GM19099 (cell line): ENCODE data around the gene TEAD3.

Source experiments
- POLR2A ChIP-seq: IDR thresholded peaks from 3 replicates; pipeline ENCODE4 v1.6.1; 2011; ENCODE audit warnings: low read depth; ENCODE audit not compliant: insufficient read length; ENCODE audit errors: extremely low read depth

Gene TEAD3

DNA sequence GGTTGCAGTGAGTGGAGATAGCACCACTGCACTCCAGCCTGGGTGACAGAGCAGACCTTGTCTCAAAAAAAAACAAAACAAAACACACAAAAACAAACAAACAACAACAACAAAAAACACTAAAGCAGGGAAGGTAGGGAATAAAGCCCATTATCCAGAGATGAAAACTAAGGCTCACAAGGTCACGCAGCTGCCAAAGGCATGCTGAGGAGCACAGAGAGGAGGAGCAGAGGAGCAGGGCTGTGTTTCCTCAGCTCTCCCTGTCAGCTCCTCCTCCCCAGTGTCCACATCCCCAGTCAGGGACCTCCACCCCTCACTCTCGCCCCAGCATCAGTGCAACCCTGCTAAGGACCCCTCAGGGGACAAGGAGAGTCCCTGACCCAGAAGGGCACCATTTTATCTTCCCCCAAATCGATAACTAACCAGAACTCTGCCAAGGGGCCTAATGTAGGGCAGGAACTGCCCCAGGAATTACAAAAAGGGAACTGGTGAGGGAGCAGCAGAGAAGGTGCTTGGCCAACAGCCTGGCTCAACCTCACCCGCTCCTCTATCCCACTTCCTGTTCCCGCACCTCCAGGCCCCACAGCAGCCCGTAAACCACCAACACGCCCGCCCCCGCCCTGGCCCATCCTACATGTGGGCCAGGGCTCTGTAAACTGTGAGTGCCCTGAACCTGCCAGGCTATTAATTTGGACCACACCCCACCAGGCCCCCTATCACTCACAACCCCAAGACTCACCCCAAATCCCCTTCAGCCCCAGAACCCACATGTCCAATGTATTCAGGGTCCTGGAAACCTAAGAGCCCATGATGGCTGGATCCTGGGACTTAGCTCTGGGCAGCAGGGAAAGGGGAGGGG, 9.0 kb downstream of the TEAD3 start:
- no peak for TF ChIP-seq POLR2A

GRCh38 chr6:35486005-35486925, 10.6 kb downstream of the TEAD3 start:
- TF ChIP-seq POLR2A: no peak

GRCh38 chr6:35485402-35485877, 11.4 kb downstream of the TEAD3 start:
- TF ChIP-seq POLR2A: no peak

DNA sequence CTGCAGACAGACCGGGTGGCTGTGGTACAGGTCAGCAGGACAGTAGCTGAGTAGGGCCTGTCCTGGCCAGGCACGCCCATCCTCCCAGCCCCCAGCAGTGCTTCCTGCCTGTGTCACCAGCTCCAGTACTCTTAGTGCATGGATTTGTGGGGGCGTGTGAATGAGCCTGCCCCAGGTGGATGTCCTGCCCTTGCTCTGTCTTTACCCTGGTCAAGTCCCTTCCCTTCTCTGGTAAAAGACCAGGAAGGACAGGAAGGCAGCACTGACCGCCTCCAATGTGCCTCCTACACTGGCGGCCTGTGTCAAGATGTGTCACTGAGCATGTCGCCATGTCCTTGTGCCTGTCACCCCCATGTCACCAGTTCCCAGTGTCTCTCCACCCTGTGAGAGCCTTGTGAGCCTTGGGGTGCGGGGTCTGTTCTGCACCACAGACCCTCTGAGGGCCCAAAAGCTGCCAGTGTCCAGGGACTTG, 11.9 kb downstream of the TEAD3 start:
- no peak for TF ChIP-seq POLR2A

DNA sequence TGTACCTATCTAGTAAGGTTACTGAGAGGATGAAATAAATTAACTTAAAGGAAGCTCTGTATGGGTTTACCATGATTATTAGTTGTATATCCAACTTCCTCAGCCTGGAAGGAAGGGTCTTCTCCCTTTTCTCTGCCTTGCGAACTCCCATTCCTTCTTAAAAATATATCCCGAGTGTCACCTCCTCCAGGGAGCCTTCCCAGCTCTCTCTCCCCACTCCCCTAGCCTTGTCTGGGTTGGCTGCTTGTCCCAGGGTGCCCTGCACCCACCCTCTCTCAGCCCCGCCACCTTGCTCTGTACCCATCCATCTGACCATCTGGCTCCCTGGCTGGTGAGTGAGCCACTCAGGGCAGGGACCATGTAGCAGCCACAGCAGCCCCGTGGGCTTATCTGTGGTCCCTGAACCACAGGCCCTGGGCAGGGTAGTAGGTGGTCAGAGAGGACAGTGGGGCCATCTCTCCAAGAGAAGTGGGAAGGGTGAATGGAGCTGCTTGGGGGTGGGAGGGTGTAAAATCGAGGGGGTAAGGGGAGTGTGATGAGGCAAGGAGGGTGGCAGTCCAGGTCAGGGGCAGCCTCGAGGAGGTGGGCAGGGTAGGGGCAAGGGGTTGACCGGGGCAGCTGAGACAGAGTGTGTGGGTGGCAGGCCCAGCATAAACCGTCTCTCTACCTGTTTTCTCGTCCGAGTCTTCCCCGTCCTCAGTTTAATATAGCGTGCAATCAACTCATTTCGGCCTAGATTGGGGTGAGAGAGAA, 12.8 kb downstream of the TEAD3 start:
- no peak for TF ChIP-seq POLR2A

DNA sequence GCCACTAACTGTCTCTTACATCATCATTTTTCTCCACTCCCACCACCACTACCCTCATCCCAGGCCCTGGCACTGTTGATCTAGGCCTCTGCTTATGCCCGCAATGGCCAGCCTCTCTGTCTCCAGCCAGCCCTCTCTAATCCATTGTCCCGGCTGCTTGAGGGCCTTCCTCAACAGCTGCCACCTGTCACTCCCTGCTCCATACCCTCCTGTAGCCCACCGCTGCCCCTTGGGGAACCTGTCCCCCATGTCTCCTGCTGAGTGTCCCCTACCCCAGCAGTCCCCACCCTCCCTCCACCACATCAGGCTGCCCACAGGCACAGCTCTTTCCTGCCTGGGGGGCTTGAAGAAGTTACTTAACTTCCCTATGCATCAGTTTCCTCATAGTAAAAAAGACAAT, 13.4 kb downstream of the TEAD3 start:
- TF ChIP-seq POLR2A: no peak

DNA sequence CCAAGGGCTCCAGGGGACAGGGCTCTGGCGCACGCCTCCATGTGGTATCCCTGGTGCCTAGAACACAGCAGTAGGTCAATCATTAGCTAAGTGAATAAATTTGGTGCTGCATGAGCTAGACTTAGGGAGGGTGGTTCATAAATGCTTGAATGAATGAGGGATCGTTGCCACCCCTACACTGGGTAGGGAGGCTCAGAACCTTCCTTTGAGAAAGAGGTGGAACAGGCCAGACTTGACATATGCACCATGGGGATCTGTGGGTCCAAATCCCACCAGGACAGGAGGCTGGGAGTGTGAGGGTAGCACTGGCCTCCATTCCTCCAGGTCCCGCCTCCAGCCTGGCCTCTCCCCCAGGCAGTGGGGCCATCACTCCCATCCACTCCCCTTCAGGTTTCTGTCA, 13.8 kb downstream of the TEAD3 start:
- no peak for TF ChIP-seq POLR2A

- no peak for TF ChIP-seq POLR2A
Measured at GRCh38 chr6:35481226-35481625, 15.7 kb downstream of the TEAD3 start.

GRCh38 chr6:35480176-35480575, 16.7 kb downstream of the TEAD3 start:
- no peak for TF ChIP-seq POLR2A

DNA sequence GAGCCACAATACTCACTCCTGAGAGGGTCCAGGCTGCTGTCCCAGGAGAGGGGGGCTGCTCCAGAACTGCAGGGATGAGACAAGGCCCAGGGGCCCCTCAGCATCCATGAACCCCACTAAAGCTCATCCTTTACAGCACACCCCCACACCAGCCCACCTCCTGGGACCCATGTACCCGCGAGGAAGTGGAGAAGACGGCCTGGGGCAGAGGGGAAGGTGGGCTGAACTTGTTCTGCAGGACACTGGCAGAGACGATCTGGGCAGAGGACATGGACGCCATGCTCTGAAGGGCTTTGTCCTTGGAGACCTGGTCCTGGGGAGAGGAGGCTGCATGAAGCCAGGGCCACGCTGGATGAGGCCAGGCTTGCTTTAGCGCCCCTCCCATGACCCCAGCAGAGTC, 18.6 kb downstream of the TEAD3 start:
- no peak for TF ChIP-seq POLR2A

- no peak for TF ChIP-seq POLR2A
Measured at GRCh38 chr6:35477551-35478179, 19.2 kb downstream of the TEAD3 start.

DNA sequence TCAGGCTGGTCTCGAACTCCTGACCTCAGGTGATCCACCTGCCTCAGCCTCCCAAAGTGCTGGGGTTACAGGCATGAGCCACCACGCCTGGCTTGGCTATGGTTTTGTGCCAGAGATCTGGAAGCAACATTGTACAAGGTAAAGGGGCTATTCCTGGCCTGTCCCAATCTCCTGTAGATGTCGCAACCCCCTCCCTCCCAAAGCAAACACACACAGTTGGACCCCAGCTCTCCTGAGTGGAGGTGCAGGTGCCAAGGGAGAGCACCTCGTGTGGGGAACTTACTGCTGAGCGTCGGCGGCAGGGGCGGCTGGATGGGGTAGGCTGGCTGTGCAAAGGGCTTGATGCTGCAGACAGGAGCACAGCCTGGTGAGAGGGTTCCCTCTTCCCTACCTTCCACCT, 19.9 kb downstream of the TEAD3 start:
- TF ChIP-seq POLR2A: no peak

DNA sequence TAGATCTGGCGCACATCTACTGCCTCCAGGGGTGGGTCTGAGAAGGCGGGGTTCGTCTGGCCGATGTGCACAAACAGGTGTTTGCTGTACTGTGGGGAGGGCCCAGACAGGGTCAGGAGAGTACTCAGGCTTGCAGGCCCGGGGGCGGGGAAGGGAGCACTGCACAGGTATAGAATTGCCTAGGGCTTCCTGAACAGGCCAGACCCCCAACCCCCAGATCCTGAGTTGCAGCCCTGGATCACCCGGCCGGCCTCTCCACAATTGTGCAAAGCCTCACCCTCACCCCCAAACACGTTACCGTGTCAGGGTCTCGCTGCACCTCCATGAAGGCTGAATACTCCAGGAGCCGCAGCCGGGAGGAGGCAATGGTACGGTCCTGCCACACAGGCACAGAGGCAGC, 20.9 kb downstream of the TEAD3 start:
- no peak for TF ChIP-seq POLR2A

DNA sequence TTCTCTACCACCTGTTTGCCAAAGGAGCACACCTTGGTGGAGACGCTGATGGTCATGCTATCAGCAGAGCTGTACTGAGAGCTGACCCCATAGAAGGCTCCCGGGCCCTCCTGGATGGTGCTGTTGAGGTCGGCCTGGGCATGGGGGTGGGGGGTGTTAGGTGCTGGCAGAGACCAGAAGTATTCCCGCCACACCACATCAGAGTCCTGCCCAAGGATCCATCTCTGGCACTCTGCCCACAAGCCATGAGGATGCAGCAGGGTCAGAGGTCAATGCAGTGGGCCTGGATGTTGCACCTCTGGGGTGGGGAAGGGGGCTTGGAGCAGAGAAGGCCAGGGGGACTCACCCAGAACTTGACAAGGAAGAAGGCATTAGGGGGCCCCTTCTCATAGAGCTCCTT, 21.3 kb downstream of the TEAD3 start:
- TF ChIP-seq POLR2A: no peak

DNA sequence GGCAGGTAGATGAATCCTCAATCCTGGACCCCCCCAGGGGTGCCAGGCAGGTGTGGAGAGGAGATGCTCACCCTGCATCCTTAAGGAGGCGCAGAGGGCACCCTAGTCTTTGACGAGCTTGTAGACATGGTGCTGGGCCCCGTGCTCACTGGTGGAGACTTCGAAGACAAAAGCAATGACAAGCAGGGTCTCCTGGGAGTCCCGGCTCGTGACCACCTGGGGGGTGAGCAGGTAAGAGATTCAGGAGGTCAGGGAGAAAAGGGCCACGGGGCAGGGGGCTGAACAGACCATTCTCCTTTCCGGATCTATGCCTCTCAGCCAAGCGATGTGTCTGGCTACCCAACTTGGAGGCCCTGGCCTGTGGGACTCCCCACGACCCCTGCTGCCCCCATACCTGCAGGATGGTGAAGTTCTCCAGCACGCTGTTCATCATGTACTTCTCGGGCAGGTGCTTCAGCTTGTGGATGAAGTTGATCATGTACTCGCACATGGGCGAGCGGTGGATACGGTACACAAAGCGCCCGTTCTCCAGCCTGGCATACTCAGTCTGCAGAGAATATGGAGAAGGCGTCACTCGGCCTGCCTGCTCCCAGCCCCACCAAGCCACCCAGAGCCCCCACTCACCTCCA, 21.8 kb downstream of the TEAD3 start:
- TF ChIP-seq POLR2A: no peak
